HEK293 (cell line): ENCODE measurements around the gene MLLT1.

Experiments
- CTCF ChIP-seq: fragments of 450-650 bp; formaldehyde crosslinking; IDR thresholded peaks from 2 replicates; pipeline ENCODE4 v1.5.1; 2016; ENCODE audit warnings: missing biosample characterization, missing genetic modification characterization
- KLF17 ChIP-seq: fragments of 450-650 bp; formaldehyde crosslinking; IDR thresholded peaks from 2 replicates; pipeline ENCODE4 v1.5.1; 2016; ENCODE audit warnings: missing biosample characterization, missing genetic modification characterization
- RBAK ChIP-seq: fragments of 450-650 bp; formaldehyde crosslinking; IDR thresholded peaks from 2 replicates; pipeline ENCODE4 v1.5.1; 2016; ENCODE audit warnings: missing biosample characterization, missing genetic modification characterization
- REST ChIP-seq: fragments of 450-650 bp; formaldehyde crosslinking; IDR thresholded peaks from 2 replicates; pipeline ENCODE4 v1.5.1; 2016; ENCODE audit warnings: missing biosample characterization, missing genetic modification characterization
- ZNF24 ChIP-seq: fragments of 450-650 bp; formaldehyde crosslinking; IDR thresholded peaks from 2 replicates; pipeline ENCODE4 v1.5.1; 2016; ENCODE audit warnings: missing biosample characterization, missing genetic modification characterization
- ZNF324 ChIP-seq: fragments of 450-650 bp; formaldehyde crosslinking; IDR thresholded peaks from 2 replicates; pipeline ENCODE4 v1.5.1; 2016; ENCODE audit warnings: missing biosample characterization, missing genetic modification characterization
- ZNF426 ChIP-seq: fragments of 450-650 bp; formaldehyde crosslinking; IDR thresholded peaks from 2 replicates; pipeline ENCODE4 v1.5.1; 2017; ENCODE audit warnings: missing biosample characterization, missing genetic modification characterization, mild to moderate bottlenecking, inconsistent platforms, moderate library complexity
- ZNF558 ChIP-seq: fragments of 450-650 bp; formaldehyde crosslinking; IDR thresholded peaks from 2 replicates; pipeline ENCODE4 v1.5.1; 2016; ENCODE audit warnings: missing biosample characterization, missing genetic modification characterization
- ZNF580 ChIP-seq: fragments of 450-650 bp; formaldehyde crosslinking; IDR thresholded peaks from 2 replicates; pipeline ENCODE4 v1.5.1; 2016; ENCODE audit warnings: missing biosample characterization, missing genetic modification characterization
- ZNF645 ChIP-seq: fragments of 450-650 bp; formaldehyde crosslinking; IDR thresholded peaks from 2 replicates; pipeline ENCODE4; 2016; ENCODE audit warnings: missing biosample characterization, missing genetic modification characterization
- ZNF654 ChIP-seq: fragments of 450-650 bp; formaldehyde crosslinking; IDR thresholded peaks from 2 replicates; pipeline ENCODE4 v1.5.1; 2016; ENCODE audit warnings: low read depth, missing biosample characterization, missing genetic modification characterization
- ZNF704 ChIP-seq: fragments of 450-650 bp; formaldehyde crosslinking; IDR thresholded peaks from 2 replicates; pipeline ENCODE4 v1.5.1; 2016; ENCODE audit warnings: missing biosample characterization, missing genetic modification characterization

- TF ChIP-seq REST (tag by site-specific recombination) (no peak), CTCF (tag by site-specific recombination) (no peak), ZNF426 (tag by site-specific recombination) (no peak), ZNF558 (tag by site-specific recombination) (no peak), ZNF704 (no peak), ZNF645 (no peak), ZNF654 (tag by site-specific recombination) (no peak), ZNF580 (tag by site-specific recombination) (no peak), ZNF324 (tag by site-specific recombination) (no peak), KLF17 (tag by site-specific recombination) (no peak), RBAK (tag by site-specific recombination) (no peak), ZNF24 (no peak)
Measured at GRCh38 chr19:6248844-6249243, 30.9 kb downstream of the MLLT1 start.
